Heart left ventricle (tissue), 13 donors: ENCODE data around the gene POTEJ.
"Not testable (repeated sequence)": the region's sequence is repeated elsewhere in the genome, so short reads cannot be mapped to it uniquely, and the experiment has no call there.

Experiments used
- POLR2A ChIP-seq, 2 donors: fragments of 450-650 bp; IDR thresholded peaks; one replicate each; pipeline ENCODE4 v1.6.1; 2017; ENCODE audit warnings: antibody characterized with exemption in 2 of 2, mild to moderate bottlenecking in 2 of 2, moderate library complexity in 2 of 2
- TF ChIP-seq, protein P1 (sequence below), 12 donors: fragments of 200-600 bp; sonication (generic) in 4 of 12; IDR thresholded peaks; one replicate each; pipeline versions ENCODE4 v1.5.0 to v1.8.0; 2018 to 2022; ENCODE audit warnings: antibody characterized with exemption in 12 of 12, mild to moderate bottlenecking in 5 of 12
- donor health status: ischemic (EF 13 %, LVEDD 7.1; RV severe dilation, severe dysfunction).
- donor health status: DM: no; HTN: yes; CAD: no.
- donor health status: DM: no; HTN: no; CAD: no.
- donor health status: ischemic (EF 25% LVEDD 6.9; RV normal size, moderate dysfunction).
- donor health status: ischemic (EF 25% LVEDD 5.7; RV mildly dilated, moderate dysfunction).
- donor health status: ischemic (EF 35%, LVEDD 5.7; RV mildly dilated, moderate dysfunction).
- donor health status: nonischemic (EF 11% LVEDD 7.7; RV severe dilation, severe dysfunction).
- donor health status: DM: yes; HTN: yes; CAD: no.
- donor health status: PGD.
- donor health status: ischemic (EF 29% LVEDD 5.4; RV normal size, mild dysfunction).
- donor health status: nonischemic (EF 23%, LVEDD 6.1; RV moderate dilation, normal function).

GRCh38 chr2:130599393-130599792 is 11.8 kb upstream of the POTEJ start, which contains the start of gene CFC1:
- TF ChIP-seq, protein P1, sequence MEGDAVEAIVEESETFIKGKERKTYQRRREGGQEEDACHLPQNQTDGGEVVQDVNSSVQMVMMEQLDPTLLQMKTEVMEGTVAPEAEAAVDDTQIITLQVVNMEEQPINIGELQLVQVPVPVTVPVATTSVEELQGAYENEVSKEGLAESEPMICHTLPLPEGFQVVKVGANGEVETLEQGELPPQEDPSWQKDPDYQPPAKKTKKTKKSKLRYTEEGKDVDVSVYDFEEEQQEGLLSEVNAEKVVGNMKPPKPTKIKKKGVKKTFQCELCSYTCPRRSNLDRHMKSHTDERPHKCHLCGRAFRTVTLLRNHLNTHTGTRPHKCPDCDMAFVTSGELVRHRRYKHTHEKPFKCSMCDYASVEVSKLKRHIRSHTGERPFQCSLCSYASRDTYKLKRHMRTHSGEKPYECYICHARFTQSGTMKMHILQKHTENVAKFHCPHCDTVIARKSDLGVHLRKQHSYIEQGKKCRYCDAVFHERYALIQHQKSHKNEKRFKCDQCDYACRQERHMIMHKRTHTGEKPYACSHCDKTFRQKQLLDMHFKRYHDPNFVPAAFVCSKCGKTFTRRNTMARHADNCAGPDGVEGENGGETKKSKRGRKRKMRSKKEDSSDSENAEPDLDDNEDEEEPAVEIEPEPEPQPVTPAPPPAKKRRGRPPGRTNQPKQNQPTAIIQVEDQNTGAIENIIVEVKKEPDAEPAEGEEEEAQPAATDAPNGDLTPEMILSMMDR (IDR thresholded peaks at IDR 0.05), result not testable (repeated sequence)
- not testable (repeated sequence) for TF ChIP-seq POLR2A (IDR thresholded peaks at IDR 0.05)
